Measurements from ENCODE around the gene DOCK11. TPM values are rescaled to one million over a fixed set of nuclear protein-coding genes. Genes with fewer than 3 reads are reported as not detected.
A peak's percentile ranks its signal among the peaks of the same experiment; 100 is the strongest.

The DOCK11 gene
- total RNA-seq, 1 donor from 2014 or later = 22.1 TPM

DNA sequence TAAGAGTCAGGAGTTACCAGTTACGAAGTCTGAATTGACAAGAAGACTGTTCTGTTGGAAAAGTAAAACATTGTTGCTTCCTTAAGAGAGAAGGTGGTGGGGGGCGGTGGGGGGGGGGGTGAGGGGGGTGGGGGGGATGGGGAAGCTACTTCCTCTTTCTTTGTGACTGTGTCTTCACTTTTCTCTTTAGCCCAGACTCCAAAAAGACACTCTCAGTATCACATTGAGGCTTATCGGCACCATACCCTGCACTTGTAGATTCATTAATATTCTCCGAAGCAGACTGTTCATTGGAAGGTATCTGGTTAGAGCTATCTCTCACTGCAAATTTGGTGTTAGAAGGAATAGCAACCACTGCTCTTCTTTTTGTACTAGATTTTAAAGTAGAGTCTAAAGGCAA, 137.2 kb downstream of the DOCK11 start:
- Mint-ChIP-seq H3K9me3 (ENCODE audit: low read depth) (no peaks in the 10 kb centered on the region), H3K27ac (ENCODE audit: unreplicated experiment) (no peak overlapping the region), H3K4me3 (ENCODE audit: unreplicated experiment) (no peak overlapping the region), H3K27me3 (ENCODE audit: low read depth) (no peaks in the 10 kb centered on the region), H3K36me3 (ENCODE audit: low read depth) (peaks cover 5% of the 10 kb centered on the region), H3K4me1 (ENCODE audit: low read depth) (no peaks in the 10 kb centered on the region)
- TF ChIP-seq, protein P1, sequence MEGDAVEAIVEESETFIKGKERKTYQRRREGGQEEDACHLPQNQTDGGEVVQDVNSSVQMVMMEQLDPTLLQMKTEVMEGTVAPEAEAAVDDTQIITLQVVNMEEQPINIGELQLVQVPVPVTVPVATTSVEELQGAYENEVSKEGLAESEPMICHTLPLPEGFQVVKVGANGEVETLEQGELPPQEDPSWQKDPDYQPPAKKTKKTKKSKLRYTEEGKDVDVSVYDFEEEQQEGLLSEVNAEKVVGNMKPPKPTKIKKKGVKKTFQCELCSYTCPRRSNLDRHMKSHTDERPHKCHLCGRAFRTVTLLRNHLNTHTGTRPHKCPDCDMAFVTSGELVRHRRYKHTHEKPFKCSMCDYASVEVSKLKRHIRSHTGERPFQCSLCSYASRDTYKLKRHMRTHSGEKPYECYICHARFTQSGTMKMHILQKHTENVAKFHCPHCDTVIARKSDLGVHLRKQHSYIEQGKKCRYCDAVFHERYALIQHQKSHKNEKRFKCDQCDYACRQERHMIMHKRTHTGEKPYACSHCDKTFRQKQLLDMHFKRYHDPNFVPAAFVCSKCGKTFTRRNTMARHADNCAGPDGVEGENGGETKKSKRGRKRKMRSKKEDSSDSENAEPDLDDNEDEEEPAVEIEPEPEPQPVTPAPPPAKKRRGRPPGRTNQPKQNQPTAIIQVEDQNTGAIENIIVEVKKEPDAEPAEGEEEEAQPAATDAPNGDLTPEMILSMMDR (IDR thresholded peaks at IDR 0.05) = no peak
- DNase-seq (ENCODE audit: low spot score) = no peak

DNA sequence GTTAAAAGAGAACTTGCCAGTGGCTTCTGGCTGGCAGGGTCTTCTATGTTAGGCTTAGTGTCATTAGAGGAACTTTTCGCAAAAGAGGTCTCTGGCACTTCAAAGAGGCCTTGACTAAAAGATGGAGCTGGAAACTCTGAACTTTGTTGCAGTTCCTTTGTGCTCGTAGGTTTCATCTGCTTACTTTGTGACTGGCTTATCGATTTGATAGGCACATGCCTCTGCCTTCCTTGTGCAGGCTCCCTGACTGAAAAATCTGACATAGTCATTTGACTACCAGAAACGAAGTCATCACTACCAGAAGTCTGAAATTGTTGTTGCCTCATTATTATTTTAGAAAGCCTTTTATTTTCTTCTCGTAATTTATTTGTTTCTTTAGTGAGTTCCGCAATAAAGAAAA, 137.9 kb downstream of the DOCK11 start:
- no peaks in the 10 kb centered on the region for H3K4me1 Mint-ChIP-seq (ENCODE audit: low read depth)
- TF ChIP-seq, protein P1 (IDR thresholded peaks at IDR 0.05) = no peak
- H3K27me3 Mint-ChIP-seq (ENCODE audit: low read depth) = no peaks in the 10 kb centered on the region
- peaks cover 8% of the 10 kb centered on the region for H3K36me3 Mint-ChIP-seq (ENCODE audit: low read depth)
- no peak overlapping the region for H3K4me3 Mint-ChIP-seq (ENCODE audit: unreplicated experiment)
- no peak for DNase-seq (ENCODE audit: low spot score)
- H3K27ac Mint-ChIP-seq (ENCODE audit: unreplicated experiment) = no peak overlapping the region
- no peaks in the 10 kb centered on the region for H3K9me3 Mint-ChIP-seq (ENCODE audit: low read depth)

DNA sequence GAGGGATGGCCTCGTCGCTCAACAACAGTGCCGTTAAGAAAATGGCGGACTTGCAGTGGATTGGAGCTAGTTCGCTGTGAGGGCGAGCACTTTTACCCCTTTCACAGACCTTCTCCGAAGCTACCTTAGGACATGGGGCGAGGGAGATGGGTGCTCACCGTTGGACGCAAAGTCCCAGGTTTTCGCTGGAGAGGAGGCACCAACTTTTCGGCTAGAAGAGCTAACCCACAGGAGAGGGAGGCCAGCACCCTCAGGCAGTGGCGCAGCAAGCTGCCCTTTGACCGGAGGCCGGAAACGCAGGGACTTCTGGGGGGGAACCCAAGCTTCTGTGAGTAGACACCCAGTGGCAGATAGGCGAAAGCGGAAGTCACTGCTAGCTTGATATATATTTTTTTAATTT, 138.7 kb downstream of the DOCK11 start:
- H3K4me1 Mint-ChIP-seq (ENCODE audit: low read depth) = no peaks in the 10 kb centered on the region
- H3K4me3 Mint-ChIP-seq (ENCODE audit: unreplicated experiment) = no peak overlapping the region
- H3K27ac Mint-ChIP-seq (ENCODE audit: unreplicated experiment) = no peak overlapping the region
- no peak for DNase-seq (ENCODE audit: low spot score)
- TF ChIP-seq, protein P1 (IDR thresholded peaks at IDR 0.05) = no peak
- no peaks in the 10 kb centered on the region for H3K9me3 Mint-ChIP-seq (ENCODE audit: low read depth)
- H3K27me3 Mint-ChIP-seq (ENCODE audit: low read depth) = no peaks in the 10 kb centered on the region
- H3K36me3 Mint-ChIP-seq (ENCODE audit: low read depth) = peaks cover 8% of the 10 kb centered on the region

DNA sequence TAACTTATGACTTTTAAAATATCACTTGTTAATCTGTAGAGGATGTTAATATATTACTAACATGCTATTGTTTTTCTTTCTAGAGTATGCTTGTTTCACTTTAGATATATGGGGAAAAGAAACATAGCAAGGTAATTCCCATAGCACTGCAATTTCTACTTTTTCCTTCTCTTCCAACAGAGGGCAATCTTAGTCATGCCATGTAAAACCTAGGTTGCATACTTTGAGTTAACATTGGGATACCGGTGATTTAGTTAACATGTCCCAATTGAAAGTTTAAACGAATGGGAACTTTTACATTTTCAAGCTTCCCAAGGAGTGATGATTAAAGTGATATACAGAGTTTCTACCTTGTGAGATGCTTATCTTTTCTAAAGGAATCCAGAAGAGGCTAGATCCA, 142.4 kb downstream of the DOCK11 start:
- H3K27ac Mint-ChIP-seq (ENCODE audit: unreplicated experiment) = no peak overlapping the region
- DNase-seq (ENCODE audit: low spot score) = no peak
- no peaks in the 10 kb centered on the region for H3K4me1 Mint-ChIP-seq (ENCODE audit: low read depth)
- peaks cover 7% of the 10 kb centered on the region for H3K36me3 Mint-ChIP-seq (ENCODE audit: low read depth)
- no peaks in the 10 kb centered on the region for H3K27me3 Mint-ChIP-seq (ENCODE audit: low read depth)
- TF ChIP-seq, protein P1 (IDR thresholded peaks at IDR 0.05) = peak; percentile 70
- H3K9me3 Mint-ChIP-seq (ENCODE audit: low read depth) = no peaks in the 10 kb centered on the region
- no peak overlapping the region for H3K4me3 Mint-ChIP-seq (ENCODE audit: unreplicated experiment)

DNA sequence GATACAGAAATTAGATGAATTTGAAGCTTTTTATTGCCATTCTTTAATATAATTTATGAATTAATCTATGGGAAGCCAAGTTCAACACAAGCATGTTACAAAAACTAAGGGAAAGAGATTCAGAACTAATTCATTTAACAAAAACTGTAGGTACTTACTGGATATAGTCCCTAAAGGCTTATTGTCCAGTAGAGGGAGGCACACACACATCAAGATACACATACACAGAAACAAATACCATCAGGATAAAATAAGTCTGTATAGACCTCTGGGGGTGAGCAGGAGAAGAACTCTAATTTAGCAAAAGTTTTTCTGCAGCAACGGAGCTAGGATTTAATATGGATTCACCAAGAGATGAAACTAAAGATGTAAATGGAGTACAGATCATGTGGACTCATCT, 148.8 kb downstream of the DOCK11 start:
- Mint-ChIP-seq H3K4me1 (ENCODE audit: low read depth) (no peaks in the 10 kb centered on the region), H3K27me3 (ENCODE audit: low read depth) (no peaks in the 10 kb centered on the region), H3K4me3 (ENCODE audit: unreplicated experiment) (no peak overlapping the region), H3K9me3 (ENCODE audit: low read depth) (no peaks in the 10 kb centered on the region), H3K27ac (ENCODE audit: unreplicated experiment) (no peak overlapping the region), H3K36me3 (ENCODE audit: low read depth) (no peaks in the 10 kb centered on the region)
- no peak for DNase-seq (ENCODE audit: low spot score)
- TF ChIP-seq, protein P1 (IDR thresholded peaks at IDR 0.05) = peak; percentile 80
